ENCODE results near the gene HEATR5A.

DNA sequence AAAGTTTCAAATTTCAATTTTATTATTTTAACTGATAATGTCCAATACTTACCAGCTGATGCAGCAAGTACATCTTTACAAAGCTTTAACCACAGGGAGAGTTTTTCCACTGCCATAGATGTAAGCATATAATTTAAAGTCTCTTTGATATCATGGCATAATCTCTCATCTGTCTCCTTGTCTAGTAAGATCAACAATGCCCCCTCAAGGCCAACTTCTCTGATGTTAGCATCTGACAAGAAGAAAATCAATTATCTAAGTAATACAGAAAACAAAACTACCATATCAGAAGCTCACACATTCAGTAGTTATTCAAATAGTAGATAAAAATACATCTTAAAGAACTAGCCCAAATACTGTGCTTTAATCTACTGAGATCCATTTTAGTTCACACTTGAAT lies 94.2 kb downstream of the HEATR5A start:
- TF ChIP-seq, protein P1, sequence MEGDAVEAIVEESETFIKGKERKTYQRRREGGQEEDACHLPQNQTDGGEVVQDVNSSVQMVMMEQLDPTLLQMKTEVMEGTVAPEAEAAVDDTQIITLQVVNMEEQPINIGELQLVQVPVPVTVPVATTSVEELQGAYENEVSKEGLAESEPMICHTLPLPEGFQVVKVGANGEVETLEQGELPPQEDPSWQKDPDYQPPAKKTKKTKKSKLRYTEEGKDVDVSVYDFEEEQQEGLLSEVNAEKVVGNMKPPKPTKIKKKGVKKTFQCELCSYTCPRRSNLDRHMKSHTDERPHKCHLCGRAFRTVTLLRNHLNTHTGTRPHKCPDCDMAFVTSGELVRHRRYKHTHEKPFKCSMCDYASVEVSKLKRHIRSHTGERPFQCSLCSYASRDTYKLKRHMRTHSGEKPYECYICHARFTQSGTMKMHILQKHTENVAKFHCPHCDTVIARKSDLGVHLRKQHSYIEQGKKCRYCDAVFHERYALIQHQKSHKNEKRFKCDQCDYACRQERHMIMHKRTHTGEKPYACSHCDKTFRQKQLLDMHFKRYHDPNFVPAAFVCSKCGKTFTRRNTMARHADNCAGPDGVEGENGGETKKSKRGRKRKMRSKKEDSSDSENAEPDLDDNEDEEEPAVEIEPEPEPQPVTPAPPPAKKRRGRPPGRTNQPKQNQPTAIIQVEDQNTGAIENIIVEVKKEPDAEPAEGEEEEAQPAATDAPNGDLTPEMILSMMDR (conservative IDR thresholded peaks at IDR 0.05; ENCODE audit: low read depth in 2 of 2) = peak in 1 of 2 experiments; percentile 38; a peak in 2 of 4 replicates
- TF ChIP-seq, protein P2, sequence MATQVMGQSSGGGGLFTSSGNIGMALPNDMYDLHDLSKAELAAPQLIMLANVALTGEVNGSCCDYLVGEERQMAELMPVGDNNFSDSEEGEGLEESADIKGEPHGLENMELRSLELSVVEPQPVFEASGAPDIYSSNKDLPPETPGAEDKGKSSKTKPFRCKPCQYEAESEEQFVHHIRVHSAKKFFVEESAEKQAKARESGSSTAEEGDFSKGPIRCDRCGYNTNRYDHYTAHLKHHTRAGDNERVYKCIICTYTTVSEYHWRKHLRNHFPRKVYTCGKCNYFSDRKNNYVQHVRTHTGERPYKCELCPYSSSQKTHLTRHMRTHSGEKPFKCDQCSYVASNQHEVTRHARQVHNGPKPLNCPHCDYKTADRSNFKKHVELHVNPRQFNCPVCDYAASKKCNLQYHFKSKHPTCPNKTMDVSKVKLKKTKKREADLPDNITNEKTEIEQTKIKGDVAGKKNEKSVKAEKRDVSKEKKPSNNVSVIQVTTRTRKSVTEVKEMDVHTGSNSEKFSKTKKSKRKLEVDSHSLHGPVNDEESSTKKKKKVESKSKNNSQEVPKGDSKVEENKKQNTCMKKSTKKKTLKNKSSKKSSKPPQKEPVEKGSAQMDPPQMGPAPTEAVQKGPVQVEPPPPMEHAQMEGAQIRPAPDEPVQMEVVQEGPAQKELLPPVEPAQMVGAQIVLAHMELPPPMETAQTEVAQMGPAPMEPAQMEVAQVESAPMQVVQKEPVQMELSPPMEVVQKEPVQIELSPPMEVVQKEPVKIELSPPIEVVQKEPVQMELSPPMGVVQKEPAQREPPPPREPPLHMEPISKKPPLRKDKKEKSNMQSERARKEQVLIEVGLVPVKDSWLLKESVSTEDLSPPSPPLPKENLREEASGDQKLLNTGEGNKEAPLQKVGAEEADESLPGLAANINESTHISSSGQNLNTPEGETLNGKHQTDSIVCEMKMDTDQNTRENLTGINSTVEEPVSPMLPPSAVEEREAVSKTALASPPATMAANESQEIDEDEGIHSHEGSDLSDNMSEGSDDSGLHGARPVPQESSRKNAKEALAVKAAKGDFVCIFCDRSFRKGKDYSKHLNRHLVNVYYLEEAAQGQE (IDR thresholded peaks at IDR 0.05; ENCODE audit: unreplicated experiment) = no peak
- TF ChIP-seq CREB1 (CRISPR knock-in tag; IDR thresholded peaks at IDR 0.05; ENCODE audit: low read depth) = no peak
- TF ChIP-seq EZH2 (IDR thresholded peaks at IDR 0.05; ENCODE audit: low read depth, unreplicated experiment) = no peak

Measured in GM23338 (cell line).